Heart left ventricle (tissue), 16 donors: ENCODE measurements around the gene SPAG6. TPM values are rescaled to one million over a fixed set of nuclear protein-coding genes. Genes with fewer than 3 reads are reported as not detected.

ENCODE experiments used
- ATAC-seq, 4 donors: fragments of 200-7000 bp; cut with Tn5 transposase; one replicate each; pipeline ENCODE4 v1.9.1; 2020 to 2022; ENCODE audit warnings: moderate library complexity in 4 of 4, mild to moderate bottlenecking in 3 of 4, moderate number of reproducible peaks in 1 of 4
- DNase-seq, 5 donors: peaks; one replicate each; pipeline ENCODE4 v3.0.0-alpha.2; 2020
- H3K27ac ChIP-seq, 12 donors: fragments of 200-600 bp; sonication (generic) in 4 of 12; one replicate each; pipeline versions ENCODE4 v1.5.0 to v1.8.0; 2016 to 2022; ENCODE audit warnings: mild to moderate bottlenecking in 2 of 12
- H3K27me3 ChIP-seq, 9 donors: fragments of 200-600 bp; sonication (generic) in 2 of 9; one replicate each; pipeline versions ENCODE4 v1.5.1 to v1.8.0; 2016 to 2022; ENCODE audit warnings: mild to moderate bottlenecking in 3 of 9
- H3K36me3 ChIP-seq, 9 donors: fragments of 200-600 bp; sonication (generic) in 2 of 9; one replicate each; pipeline versions ENCODE4 v1.5.0 to v1.8.0; 2018 to 2022; ENCODE audit warnings: mild to moderate bottlenecking in 2 of 9
- H3K4me1 ChIP-seq, 12 donors: fragments of 200-600 bp; sonication (generic) in 4 of 12; one replicate each; pipeline versions ENCODE4 v1.5.0 to v1.8.0; 2016 to 2022; ENCODE audit warnings: mild to moderate bottlenecking in 3 of 12
- H3K4me3 ChIP-seq, 12 donors: fragments of 200-600 bp; sonication (generic) in 4 of 12; one replicate each; pipeline versions ENCODE4 v1.5.0 to v1.8.0; 2017 to 2022; ENCODE audit warnings: mild to moderate bottlenecking in 9 of 12, moderate library complexity in 4 of 12
- H3K9me3 ChIP-seq, 12 donors: fragments of 200-600 bp; sonication (generic) in 4 of 12; one replicate each; pipeline versions ENCODE4 v1.5.0 to v1.8.0; 2016 to 2022; ENCODE audit warnings: mild to moderate bottlenecking in 1 of 12
- CTCF ChIP-seq, 12 donors: fragments of 200-600 bp; sonication (generic) in 4 of 12; IDR thresholded peaks; one replicate each; pipeline versions ENCODE4 v1.5.0 to v1.8.0; 2018 to 2022; ENCODE audit warnings: antibody characterized with exemption in 12 of 12, mild to moderate bottlenecking in 5 of 12
- POLR2A ChIP-seq, 2 donors: fragments of 450-650 bp; IDR thresholded peaks; one replicate each; pipeline ENCODE4 v1.6.1; 2017; ENCODE audit warnings: antibody characterized with exemption in 2 of 2, mild to moderate bottlenecking in 2 of 2, moderate library complexity in 2 of 2
- WGBS, 4 donors: extraction: QIAGEN DNeasy Blood & Tissue Kit in 2 of 4; methylation state at CpG; one replicate each; pipeline versions ENCODE4 v1.1.5 to v1.1.7; 2013 to 2018; 5-methylcytosine and 5-hydroxymethylcytosine counted together
- intact Hi-C, 10 donors: fragments of 100-400 bp; cut with DNase I; formaldehyde crosslinking; loops; one replicate each; pipeline versions ENCODE4 v1.11.1 to v1.14.2; 2022
- polyA plus RNA-seq, 2 donors: library from polyadenylated mRNA; stranded (reverse); fragments of 200-250 nt; gene quantifications; one replicate each; pipeline ENCODE4 v1.2.3, GENCODE V29; 2013
- total RNA-seq, 9 donors: library from RNA; depleted of rRNA in 2 of 9; stranded (reverse); fragments of >200 nt in 2 of 9; fragmentation: NEBNext Ultra II Directional in 3 of 9; extraction: Animal tissue kit (Norgen Biotek cat#: 25700) in 3 of 9; gene quantifications; one replicate each; pipeline versions ENCODE4 v1.1.0 to v1.2.4, GENCODE V29; 2016 to 2023
- donor health status: ischemic (EF 13 %, LVEDD 7.1; RV severe dilation, severe dysfunction).
- donor health status: healthy with polysubstance abuse.
- donor health status: DM: no; HTN: yes; CAD: no.
- donor health status: DM: no; HTN: no; CAD: no.
- donor health status: ischemic (EF 25% LVEDD 6.9; RV normal size, moderate dysfunction).
- donor health status: ischemic (EF 25% LVEDD 5.7; RV mildly dilated, moderate dysfunction).
- donor health status: healthy.
- donor health status: DM: yes; HTN: yes; CAD: no.
- donor health status: ischemic (EF 35%, LVEDD 5.7; RV mildly dilated, moderate dysfunction).
- donor health status: nonischemic (EF 11% LVEDD 7.7; RV severe dilation, severe dysfunction).
- donor health status: DM: yes; HTN: yes; CAD: no.
- donor health status: PGD.
- donor health status: ischemic (EF 29% LVEDD 5.4; RV normal size, mild dysfunction).
- donor health status: nonischemic (EF 23%, LVEDD 6.1; RV moderate dilation, normal function).

The SPAG6 gene
- total and polyA plus RNA-seq, 11 donors: 0.42 TPM; not detected in 10

DNA sequence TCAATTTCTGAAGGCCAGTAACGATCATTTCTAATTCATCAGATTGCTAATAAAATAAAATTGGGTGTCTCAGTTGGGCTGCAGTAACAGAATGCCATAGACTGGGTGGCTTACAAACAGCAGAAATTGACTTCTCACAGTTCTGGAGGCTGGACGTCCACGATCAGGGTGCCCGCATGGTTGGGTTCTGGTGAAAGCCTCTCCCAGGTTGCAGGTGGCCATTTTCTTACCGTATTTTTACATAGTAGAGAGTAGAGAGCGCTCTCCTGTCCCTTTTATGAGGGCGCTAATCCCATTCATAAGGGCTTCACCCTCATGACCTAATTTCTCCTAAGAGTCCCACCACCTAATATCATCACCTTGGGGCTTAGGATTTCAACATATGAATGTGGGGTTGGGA, 106.0 kb downstream of the SPAG6 start:
- Histone ChIP-seq H3K4me3 (no peak overlapping the region), H3K36me3 (no peaks in the 10 kb centered on the region), H3K27me3 (no peaks in the 10 kb centered on the region), H3K4me1 (no peaks in the 10 kb centered on the region), H3K27ac (no peak overlapping the region), H3K9me3 (peaks cover 0 to 5% (median 0%) of the 10 kb centered on the region in 12 donors)
- DNase-seq: no peak
- TF ChIP-seq CTCF (IDR thresholded peaks at IDR 0.05) (no peak), POLR2A (IDR thresholded peaks at IDR 0.05) (no peak)
- no peak for ATAC-seq
- intact Hi-C loops: no loop called here
- WGBS, 4 donors: 98 to 99% (median 98%) methylated on average over 7 of the region's 7 CpGs

- H3K36me3 ChIP-seq: no peaks in the 10 kb centered on the region
- no peak for TF ChIP-seq POLR2A (IDR thresholded peaks at IDR 0.05)
- H3K27me3 ChIP-seq: no peaks in the 10 kb centered on the region
Measured at GRCh38 chr10:22453320-22453719, 108.0 kb downstream of the SPAG6 start.

DNA sequence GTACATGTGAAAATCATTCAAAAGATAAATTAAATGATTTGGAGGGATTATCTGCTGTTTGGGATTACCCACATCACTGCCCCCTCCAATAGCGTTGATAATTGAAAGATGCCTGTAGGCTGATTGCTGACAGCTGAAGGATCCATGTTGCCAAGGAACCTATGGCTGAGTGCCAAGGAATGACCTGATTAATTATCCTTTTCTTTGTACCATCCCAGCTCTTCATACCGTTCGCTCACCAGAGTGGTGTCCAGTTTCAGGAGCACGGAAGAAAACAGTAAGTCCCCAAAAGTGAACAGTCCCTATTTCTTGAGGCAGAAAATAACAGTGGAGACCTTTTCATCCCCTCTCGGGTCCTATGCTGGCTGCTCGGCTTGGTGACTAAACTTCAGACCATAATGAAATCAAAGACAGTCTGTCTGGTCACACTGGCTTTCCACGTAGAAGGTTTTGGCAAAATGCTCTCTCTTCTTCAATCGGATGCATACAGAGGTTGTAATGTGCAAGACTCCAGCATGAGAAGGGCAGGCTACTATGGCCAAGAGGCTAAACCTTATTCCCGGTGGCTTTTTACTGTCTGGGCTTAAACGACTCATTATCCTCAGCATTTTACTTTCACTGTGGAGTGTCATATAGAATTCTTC, 108.8 kb downstream of the SPAG6 start:
- H3K27me3 ChIP-seq: no peaks in the 10 kb centered on the region
- H3K9me3 ChIP-seq: peaks cover 0 to 5% (median 0%) of the 10 kb centered on the region in 12 donors
- no peak overlapping the region for H3K4me3 ChIP-seq
- DNase-seq (no peak), ATAC-seq (no peak)
- no peaks in the 10 kb centered on the region for H3K4me1 ChIP-seq
- H3K36me3 ChIP-seq: no peaks in the 10 kb centered on the region
- WGBS, 4 donors: 65 to 68% (median 67%) methylated on average over 10 of the region's 10 CpGs
- intact Hi-C loops: no loop called here
- TF ChIP-seq POLR2A (IDR thresholded peaks at IDR 0.05): no peak
- no peak overlapping the region for H3K27ac ChIP-seq

More at GRCh38 chr10:22453320-22453719, 108.0 kb downstream of the SPAG6 start:
- intact Hi-C loops: no loop called here
- 95 to 98% (median 97%) methylated on average over 8 of the region's 8 CpGs for WGBS, 4 donors
- ATAC-seq (no peak), DNase-seq (no peak)
- Histone ChIP-seq H3K4me1 (no peaks in the 10 kb centered on the region), H3K27ac (no peak overlapping the region), H3K4me3 (no peak overlapping the region), H3K9me3 (peaks cover 0 to 5% (median 0%) of the 10 kb centered on the region in 12 donors)

DNA sequence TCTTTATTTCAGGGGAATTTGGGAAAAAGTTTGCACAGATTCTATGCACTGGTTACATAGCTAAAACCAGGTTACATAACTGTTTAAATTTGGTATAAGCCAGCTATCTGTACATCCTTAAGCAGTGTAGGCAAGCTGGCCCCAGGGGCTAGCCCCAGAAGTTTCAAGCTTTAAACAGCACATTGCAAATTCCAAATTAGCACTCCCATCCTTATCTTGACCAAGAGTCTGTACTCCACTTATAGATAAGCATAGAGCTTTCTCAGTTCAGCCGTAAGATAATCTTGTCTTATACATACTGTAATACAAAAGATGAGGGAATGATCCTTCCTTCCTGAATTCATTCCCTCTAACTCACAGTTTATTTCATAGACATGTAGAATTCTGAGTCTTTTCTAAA, 109.3 kb downstream of the SPAG6 start:
- Histone ChIP-seq H3K27ac (no peak overlapping the region), H3K36me3 (no peaks in the 10 kb centered on the region), H3K4me3 (no peak overlapping the region), H3K4me1 (no peaks in the 10 kb centered on the region), H3K27me3 (no peaks in the 10 kb centered on the region), H3K9me3 (peaks cover 0 to 5% (median 0%) of the 10 kb centered on the region in 12 donors)
- 40 to 70% (median 50%) methylated on average over 1 of the region's 1 CpG for WGBS, 4 donors
- TF ChIP-seq CTCF (IDR thresholded peaks at IDR 0.05): no peak
- no peak for TF ChIP-seq POLR2A (IDR thresholded peaks at IDR 0.05)
- intact Hi-C loops: no loop called here
- DNase-seq (no peak), ATAC-seq (no peak)

- Histone ChIP-seq H3K4me3 (no peak overlapping the region), H3K36me3 (no peaks in the 10 kb centered on the region), H3K9me3 (peaks cover 0 to 5% (median 0%) of the 10 kb centered on the region in 12 donors), H3K27ac (no peak overlapping the region), H3K4me1 (no peaks in the 10 kb centered on the region), H3K27me3 (peaks cover 0 to 3% (median 0%) of the 10 kb centered on the region in 9 donors)
- no peak for TF ChIP-seq POLR2A (IDR thresholded peaks at IDR 0.05)
- no peak for TF ChIP-seq CTCF (IDR thresholded peaks at IDR 0.05)
- no peak for DNase-seq
- 86 to 90% (median 88%) methylated on average over 8 of the region's 8 CpGs for WGBS, 4 donors
- ATAC-seq: no peak
- intact Hi-C loops: no loop called here
Measured at GRCh38 chr10:22455068-22455857, 110.0 kb downstream of the SPAG6 start.
